T-cell (primary cell): Measurements from ENCODE around the gene DIPK1C. TPM values are rescaled to one million over a fixed set of nuclear protein-coding genes. Genes with fewer than 3 reads are reported as not detected.

Experiments
- ATAC-seq, 4 experiments: fragments of 200-7000 bp in 3 of 4; fragments of 150-1000 bp in 1 of 4; cut with Tn5 transposase; replicated peaks in 1 of 4; 1 replicate in 3 of 4; 2 replicates in 1 of 4; pipeline ENCODE4 v1.10.0; 2021; ENCODE audit warnings: moderate library complexity in 3 of 4, mild to moderate bottlenecking in 2 of 4, moderate number of reproducible peaks in 1 of 4
- CTCF ChIA-PET, 2 donors: fragments of 300-600 bp; sonication (Branson Sonifier 250); formaldehyde crosslinking; loops; one replicate each; lab custom pipeline; 2022; ENCODE audit warnings: antibody characterized with exemption in 2 of 2; lab: Charles Lee
- POLR2A ChIA-PET, 2 donors: fragments of 300-600 bp; sonication (Branson Sonifier 250); formaldehyde crosslinking; loops; one replicate each; lab custom pipeline; 2022; ENCODE audit warnings: antibody characterized with exemption in 2 of 2; lab: Charles Lee
- DNase-seq, 35 experiments: peaks; one replicate each; pipeline versions ENCODE4 v3.0.0 to v3.0.0-alpha.2; 2013 to 2023
- H3K27ac ChIP-seq: one replicate; pipeline ENCODE4 v1.5.1; 2013; ENCODE audit warnings: low read length
- H3K27me3 ChIP-seq, 2 experiments: replicated peaks in 1 of 2; 1 replicate in 1 of 2; 2 replicates in 1 of 2; pipeline versions ENCODE4 v1.6.1 to v1.7.0; 2013; ENCODE audit warnings: low read length in 1 of 2, mixed read lengths in 1 of 2; ENCODE audit not compliant: control insufficient read depth in 2 of 2, insufficient read depth in 2 of 2; ENCODE audit errors: extremely low read depth in 1 of 2
- H3K36me3 ChIP-seq, 2 donors: 1 replicate in 1 of 2; 2 replicates in 1 of 2; pipeline versions ENCODE4 v1.6.1 to v1.7.0; 2013; ENCODE audit warnings: low read length in 1 of 2; ENCODE audit not compliant: control insufficient read depth in 2 of 2, insufficient read depth in 1 of 2; ENCODE audit errors: extremely low read depth in 1 of 2
- H3K4me1 ChIP-seq, 2 experiments: 1 replicate in 1 of 2; 2 replicates in 1 of 2; pipeline versions ENCODE4 v1.6.1 to v1.7.0; 2013; ENCODE audit warnings: low read length in 2 of 2, mixed read lengths in 1 of 2; ENCODE audit not compliant: insufficient read depth in 2 of 2, control insufficient read depth in 1 of 2; ENCODE audit errors: extremely low read depth in 1 of 2
- H3K4me3 ChIP-seq, 2 donors: 1 replicate in 1 of 2; 2 replicates in 1 of 2; pipeline versions ENCODE4 v1.5.1 to v1.7.0; 2013; ENCODE audit warnings: mild to moderate bottlenecking in 2 of 2, low read length in 1 of 2, moderate library complexity in 1 of 2; ENCODE audit not compliant: control insufficient read depth in 1 of 2; ENCODE audit errors: extremely low read depth in 1 of 2
- H3K9me3 ChIP-seq: 2 replicates; pipeline ENCODE4 v1.7.0; 2013
- H3K27ac Mint-ChIP-seq, 2 donors: one replicate each; pipeline ENCODE4 v1.8.0; 2020 to 2021; ENCODE audit warnings: mild to moderate bottlenecking in 2 of 2, mixed read lengths in 2 of 2
- H3K27me3 Mint-ChIP-seq, 2 donors: one replicate each; pipeline ENCODE4 v1.8.0; 2021 to 2022; ENCODE audit warnings: mixed read lengths in 2 of 2
- H3K36me3 Mint-ChIP-seq: one replicate; pipeline ENCODE4 v1.8.0; 2021; ENCODE audit warnings: mixed read lengths
- H3K4me1 Mint-ChIP-seq, 3 donors: one replicate each; pipeline ENCODE4 v1.8.0; 2020 to 2022; ENCODE audit warnings: mixed read lengths in 3 of 3, mild to moderate bottlenecking in 1 of 3
- H3K4me3 Mint-ChIP-seq, 3 donors: one replicate each; pipeline ENCODE4 v1.8.0; 2020 to 2022; ENCODE audit warnings: mild to moderate bottlenecking in 3 of 3, mixed read lengths in 3 of 3, moderate library complexity in 3 of 3
- H3K9me3 Mint-ChIP-seq, 3 donors: one replicate each; pipeline ENCODE4 v1.8.0; 2020 to 2022; ENCODE audit warnings: mixed read lengths in 3 of 3
- WGBS: methylation state at CpG from one replicate; pipeline ENCODE4 v1.1.5; 2013; ENCODE audit warnings: missing lambda C conversion rate; ENCODE audit not compliant: insufficient coverage; 5-methylcytosine and 5-hydroxymethylcytosine counted together
- total RNA-seq, 35 experiments: library from RNA in 6 of 35; stranded (reverse) in 6 of 35; fragments of 120-200 nt in 1 of 35; gene quantifications; one replicate each; pipeline versions ENCODE4 v1.2.1 to v1.2.4 and lab custom pipeline; 2013 to 2026

DIPK1C gene
- total RNA-seq, 5 donors from 2014 or later (not counting 1 experiment from before 2014, with no cell fraction given): not detected

- H3K4me3 Mint-ChIP-seq: no peak overlapping the region
- peaks cover 10 to 29% (median 11%) of the 10 kb centered on the region in 3 donors for H3K4me1 Mint-ChIP-seq
- no peaks in the 10 kb centered on the region for H3K9me3 Mint-ChIP-seq
- Histone ChIP-seq H3K4me1 (peaks cover 0 to 4% of the 10 kb centered on the region in 2 experiments), H3K36me3 (no peaks in the 10 kb centered on the region), H3K27ac (no peak overlapping the region), H3K4me3 (no peak overlapping the region), H3K9me3 (no peaks in the 10 kb centered on the region), H3K27me3 (peaks cover 0 to 20% of the 10 kb centered on the region in 2 experiments)
- WGBS: 87% methylated on average over 7 of the region's 7 CpGs
- H3K36me3 Mint-ChIP-seq: no peaks in the 10 kb centered on the region
- H3K27me3 Mint-ChIP-seq: peaks cover 0 to 6% of the 10 kb centered on the region in 2 donors
- CTCF ChIA-PET: no interaction called here
- no peak for ATAC-seq
- no peak for DNase-seq
- no peak overlapping the region for H3K27ac Mint-ChIP-seq
- POLR2A ChIA-PET: interaction anchor here in 1 of 2 donors (0.7 kb wide), 1 partner anchor 439 kb away, joined by 3 read pairs; no protein-coding TSS in a partner anchor
Measured at GRCh38 chr18:74397572-74397971, 59.5 kb downstream of the DIPK1C start.

GRCh38 chr18:74396171-74397169, 60.6 kb downstream of the DIPK1C start:
- WGBS: 92% methylated on average over 10 of the region's 16 CpGs
- peaks cover 0 to 7% of the 10 kb centered on the region in 2 donors for H3K27me3 Mint-ChIP-seq
- CTCF ChIA-PET: no interaction called here
- no peak overlapping the region for H3K27ac ChIP-seq
- POLR2A ChIA-PET: no interaction called here
- H3K4me1 ChIP-seq: peaks cover 0 to 4% of the 10 kb centered on the region in 2 experiments
- no peak overlapping the region for H3K4me3 Mint-ChIP-seq
- H3K9me3 Mint-ChIP-seq: no peaks in the 10 kb centered on the region
- H3K27me3 ChIP-seq: peaks cover 0 to 27% of the 10 kb centered on the region in 2 experiments
- ATAC-seq (no peak), DNase-seq (no peak)
- H3K27ac Mint-ChIP-seq: no peak overlapping the region
- H3K4me3 ChIP-seq: no peak overlapping the region
- H3K36me3 Mint-ChIP-seq: no peaks in the 10 kb centered on the region
- H3K36me3 ChIP-seq: no peaks in the 10 kb centered on the region
- H3K9me3 ChIP-seq: no peaks in the 10 kb centered on the region
- H3K4me1 Mint-ChIP-seq: peaks cover 10 to 32% (median 11%) of the 10 kb centered on the region in 3 donors

GRCh38 chr18:74395648-74396154, 61.4 kb downstream of the DIPK1C start:
- H3K27me3 ChIP-seq: peaks cover 0 to 27% of the 10 kb centered on the region in 2 experiments
- peaks cover 16 to 32% (median 16%) of the 10 kb centered on the region in 3 donors for H3K4me1 Mint-ChIP-seq
- 87% methylated on average over 9 of the region's 9 CpGs for WGBS
- H3K27me3 Mint-ChIP-seq: peaks cover 0 to 7% of the 10 kb centered on the region in 2 donors
- no peak for DNase-seq
- H3K4me3 ChIP-seq: no peak overlapping the region
- ChIA-PET POLR2A (no interaction called here), CTCF (no interaction called here)
- H3K36me3 ChIP-seq: no peaks in the 10 kb centered on the region
- H3K36me3 Mint-ChIP-seq: no peaks in the 10 kb centered on the region
- H3K4me3 Mint-ChIP-seq: no peak overlapping the region
- no peaks in the 10 kb centered on the region for H3K9me3 ChIP-seq
- no peak overlapping the region for H3K27ac ChIP-seq
- peaks cover 0 to 4% of the 10 kb centered on the region in 2 experiments for H3K4me1 ChIP-seq
- ATAC-seq: no peak
- H3K9me3 Mint-ChIP-seq: no peaks in the 10 kb centered on the region
- H3K27ac Mint-ChIP-seq: no peak overlapping the region

- Mint-ChIP-seq H3K4me3 (no peak overlapping the region), H3K9me3 (no peaks in the 10 kb centered on the region), H3K36me3 (no peaks in the 10 kb centered on the region), H3K27me3 (peaks cover 0 to 7% of the 10 kb centered on the region in 2 donors), H3K27ac (no peak overlapping the region), H3K4me1 (peaks cover 16 to 35% (median 22%) of the 10 kb centered on the region in 3 donors)
- peaks cover 0 to 30% of the 10 kb centered on the region in 2 experiments for H3K27me3 ChIP-seq
- no peak for DNase-seq
- no peaks in the 10 kb centered on the region for H3K36me3 ChIP-seq
- no peak overlapping the region for H3K4me3 ChIP-seq
- no CpG with 5 or more reads among the region's 7 CpGs for WGBS
- ChIA-PET CTCF (no interaction called here), POLR2A (no interaction called here)
- H3K27ac ChIP-seq: no peak overlapping the region
- ATAC-seq: no peak
- peaks cover 0 to 3% of the 10 kb centered on the region in 2 experiments for H3K4me1 ChIP-seq
- no peaks in the 10 kb centered on the region for H3K9me3 ChIP-seq
Measured at GRCh38 chr18:74395006-74395405, 62.1 kb downstream of the DIPK1C start.

GRCh38 chr18:74392323-74392722, 64.8 kb downstream of the DIPK1C start:
- no peak overlapping the region for H3K4me3 Mint-ChIP-seq
- POLR2A ChIA-PET: no interaction called here
- no peaks in the 10 kb centered on the region for H3K36me3 Mint-ChIP-seq
- no peaks in the 10 kb centered on the region for H3K9me3 Mint-ChIP-seq
- 83% methylated on average over 3 of the region's 4 CpGs for WGBS
- Histone ChIP-seq H3K36me3 (no peaks in the 10 kb centered on the region), H3K4me1 (peaks cover 6 to 22% of the 10 kb centered on the region in 2 experiments), H3K27me3 (peaks cover 0 to 21% of the 10 kb centered on the region in 2 experiments), H3K4me3 (no peak overlapping the region), H3K27ac (no peak overlapping the region), H3K9me3 (no peaks in the 10 kb centered on the region)
- DNase-seq (no peak), ATAC-seq (no peak)
- CTCF ChIA-PET: no interaction called here
- H3K27ac Mint-ChIP-seq: no peak overlapping the region
- peaks cover 18 to 45% (median 29%) of the 10 kb centered on the region in 3 donors for H3K4me1 Mint-ChIP-seq
- peaks cover 0 to 7% of the 10 kb centered on the region in 2 donors for H3K27me3 Mint-ChIP-seq

GRCh38 chr18:74390900-74391299, 66.2 kb downstream of the DIPK1C start:
- Mint-ChIP-seq H3K9me3 (no peaks in the 10 kb centered on the region), H3K36me3 (no peaks in the 10 kb centered on the region), H3K27ac (no peak overlapping the region), H3K27me3 (peaks cover 0 to 7% of the 10 kb centered on the region in 2 donors), H3K4me3 (no peak overlapping the region), H3K4me1 (peaks cover 18 to 50% (median 29%) of the 10 kb centered on the region in 3 donors)
- Histone ChIP-seq H3K9me3 (no peaks in the 10 kb centered on the region), H3K27me3 (peaks cover 0 to 20% of the 10 kb centered on the region in 2 experiments), H3K4me3 (no peak overlapping the region), H3K27ac (no peak overlapping the region), H3K4me1 (peaks cover 6 to 22% of the 10 kb centered on the region in 2 experiments), H3K36me3 (no peaks in the 10 kb centered on the region)
- CTCF ChIA-PET: interaction anchor here in 1 of 2 donors (0.9 to 1.3 kb wide), 3 partner anchors 34 to 103 kb away, joined by 3 read pairs; no protein-coding TSS in a partner anchor
- POLR2A ChIA-PET: no interaction called here
- 46% methylated on average over 2 of the region's 3 CpGs for WGBS
- DNase-seq: no peak
- ATAC-seq: no peak
